Ovary (tissue), 9 donors: ENCODE results near the gene ABHD11. TPM values are rescaled to one million over a fixed set of nuclear protein-coding genes. Genes with fewer than 3 reads are reported as not detected.

ENCODE experiments used
- DNase-seq, 5 donors: peaks; one replicate each; pipeline ENCODE4 v3.0.0-alpha.2; 2019 to 2020
- H3K27ac ChIP-seq, 2 donors: fragments of 200-600 bp; one replicate each; pipeline versions ENCODE4 v1.5.1 to v1.8.0; 2019 to 2022
- H3K27me3 ChIP-seq: fragments of 200-600 bp; one replicate; pipeline ENCODE4 v1.8.0; 2022
- H3K36me3 ChIP-seq: fragments of 200-600 bp; sonication (generic); one replicate; pipeline ENCODE4 v1.5.1; 2019
- H3K4me1 ChIP-seq: one replicate; pipeline ENCODE4 v1.8.1; 2013; ENCODE audit warnings: mild to moderate bottlenecking, moderate library complexity; ENCODE audit not compliant: insufficient read depth
- H3K4me3 ChIP-seq: fragments of 200-600 bp; sonication (generic); one replicate; pipeline ENCODE4 v1.5.1; 2017
- H3K9me3 ChIP-seq, 2 donors: fragments of 200-600 bp in 1 of 2; sonication (generic) in 1 of 2; one replicate each; pipeline versions ENCODE4 v1.5.1 to v1.8.1; 2013 to 2019; ENCODE audit warnings: mild to moderate bottlenecking in 1 of 2, moderate library complexity in 1 of 2
- EP300 ChIP-seq: sonication (generic); formaldehyde crosslinking; IDR thresholded peaks from one replicate; pipeline ENCODE4 v1.6.1; 2017; ENCODE audit warnings: antibody characterized with exemption
- POLR2A ChIP-seq: fragments of 450-650 bp; IDR thresholded peaks from one replicate; pipeline ENCODE4 v1.6.1; 2017; ENCODE audit warnings: antibody characterized with exemption, mild to moderate bottlenecking, moderate library complexity
- WGBS, 3 donors: extraction: QIAGEN DNeasy Blood & Tissue Kit in 1 of 3; methylation state at CpG; one replicate each; pipeline versions ENCODE4 v1.1.5 to v1.1.7; 2013 to 2017; 5-methylcytosine and 5-hydroxymethylcytosine counted together
- intact Hi-C, 4 donors: fragments of 100-400 bp; cut with DNase I; formaldehyde crosslinking; loops; one replicate each; pipeline versions ENCODE4 v1.11.0 to v1.15.1; 2022 to 2023
- polyA plus RNA-seq, 2 donors: library from polyadenylated mRNA; stranded (reverse); fragments of 200-250 nt in 1 of 2; fragments of 350-450 nt in 1 of 2; fragmentation: Illumina TruSeq in 1 of 2; extraction: RNeasy Lipid Tissue Mini Kit (QIAGEN cat#74804) in 1 of 2; gene quantifications; one replicate each; pipeline ENCODE4 v1.2.3, GENCODE V29; 2013 to 2014
- total RNA-seq, 7 donors: library from RNA; depleted of rRNA in 2 of 7; stranded (reverse); fragments of >200 nt in 2 of 7; fragmentation: NEBNext Ultra II Directional in 3 of 7; extraction: Animal tissue kit (Norgen Biotek cat#: 25700) in 3 of 7; gene quantifications; one replicate each; pipeline versions ENCODE4 v1.1.0 to v1.2.4, GENCODE V29; 2016 to 2023
- TF ChIP-seq, protein P1 (sequence below), 3 donors: fragments of 450-650 bp in 2 of 3; fragments of 200-600 bp in 1 of 3; IDR thresholded peaks; one replicate each; pipeline versions ENCODE4 v1.5.1 to v1.8.0; 2016 to 2022; ENCODE audit warnings: antibody characterized with exemption in 3 of 3, mild to moderate bottlenecking in 1 of 3
- donor health status: DM: no; HTN: no; CAD: no; lungs with moderate emphysema.
- donor health status: DM: no; HTN: no; CAD: no.
- donor health status: Bipolar disorder and iron deficiency.
- donor health status: DM: yes; HTN: yes; CAD: no.
- donor health status: DM: no; HTN: no; CAD: no.
- donor health status: DM: yes; HTN: yes; CAD: no.

ABHD11 gene
- total and polyA plus RNA-seq, 9 donors, result 8.0 to 34.6 (median 11.4) TPM

- WGBS, 3 donors, result 87 to 92% (median 88%) methylated on average over 10 of the region's 10 CpGs
- intact Hi-C loops, result no loop called here
- H3K27me3 ChIP-seq, result no peaks in the 10 kb centered on the region
- no peak overlapping the region for H3K27ac ChIP-seq
- TF ChIP-seq POLR2A (no peak), EP300 (no peak)
- TF ChIP-seq, protein P1, sequence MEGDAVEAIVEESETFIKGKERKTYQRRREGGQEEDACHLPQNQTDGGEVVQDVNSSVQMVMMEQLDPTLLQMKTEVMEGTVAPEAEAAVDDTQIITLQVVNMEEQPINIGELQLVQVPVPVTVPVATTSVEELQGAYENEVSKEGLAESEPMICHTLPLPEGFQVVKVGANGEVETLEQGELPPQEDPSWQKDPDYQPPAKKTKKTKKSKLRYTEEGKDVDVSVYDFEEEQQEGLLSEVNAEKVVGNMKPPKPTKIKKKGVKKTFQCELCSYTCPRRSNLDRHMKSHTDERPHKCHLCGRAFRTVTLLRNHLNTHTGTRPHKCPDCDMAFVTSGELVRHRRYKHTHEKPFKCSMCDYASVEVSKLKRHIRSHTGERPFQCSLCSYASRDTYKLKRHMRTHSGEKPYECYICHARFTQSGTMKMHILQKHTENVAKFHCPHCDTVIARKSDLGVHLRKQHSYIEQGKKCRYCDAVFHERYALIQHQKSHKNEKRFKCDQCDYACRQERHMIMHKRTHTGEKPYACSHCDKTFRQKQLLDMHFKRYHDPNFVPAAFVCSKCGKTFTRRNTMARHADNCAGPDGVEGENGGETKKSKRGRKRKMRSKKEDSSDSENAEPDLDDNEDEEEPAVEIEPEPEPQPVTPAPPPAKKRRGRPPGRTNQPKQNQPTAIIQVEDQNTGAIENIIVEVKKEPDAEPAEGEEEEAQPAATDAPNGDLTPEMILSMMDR (IDR thresholded peaks at IDR 0.05), result no peak
- no peak for DNase-seq
- peaks cover 12% of the 10 kb centered on the region for H3K4me1 ChIP-seq
- H3K36me3 ChIP-seq, result no peaks in the 10 kb centered on the region
- H3K9me3 ChIP-seq, result no peaks in the 10 kb centered on the region
- no peak overlapping the region for H3K4me3 ChIP-seq
Measured at GRCh38 chr7:73705551-73705920, 33.1 kb downstream of the ABHD11 start.

DNA sequence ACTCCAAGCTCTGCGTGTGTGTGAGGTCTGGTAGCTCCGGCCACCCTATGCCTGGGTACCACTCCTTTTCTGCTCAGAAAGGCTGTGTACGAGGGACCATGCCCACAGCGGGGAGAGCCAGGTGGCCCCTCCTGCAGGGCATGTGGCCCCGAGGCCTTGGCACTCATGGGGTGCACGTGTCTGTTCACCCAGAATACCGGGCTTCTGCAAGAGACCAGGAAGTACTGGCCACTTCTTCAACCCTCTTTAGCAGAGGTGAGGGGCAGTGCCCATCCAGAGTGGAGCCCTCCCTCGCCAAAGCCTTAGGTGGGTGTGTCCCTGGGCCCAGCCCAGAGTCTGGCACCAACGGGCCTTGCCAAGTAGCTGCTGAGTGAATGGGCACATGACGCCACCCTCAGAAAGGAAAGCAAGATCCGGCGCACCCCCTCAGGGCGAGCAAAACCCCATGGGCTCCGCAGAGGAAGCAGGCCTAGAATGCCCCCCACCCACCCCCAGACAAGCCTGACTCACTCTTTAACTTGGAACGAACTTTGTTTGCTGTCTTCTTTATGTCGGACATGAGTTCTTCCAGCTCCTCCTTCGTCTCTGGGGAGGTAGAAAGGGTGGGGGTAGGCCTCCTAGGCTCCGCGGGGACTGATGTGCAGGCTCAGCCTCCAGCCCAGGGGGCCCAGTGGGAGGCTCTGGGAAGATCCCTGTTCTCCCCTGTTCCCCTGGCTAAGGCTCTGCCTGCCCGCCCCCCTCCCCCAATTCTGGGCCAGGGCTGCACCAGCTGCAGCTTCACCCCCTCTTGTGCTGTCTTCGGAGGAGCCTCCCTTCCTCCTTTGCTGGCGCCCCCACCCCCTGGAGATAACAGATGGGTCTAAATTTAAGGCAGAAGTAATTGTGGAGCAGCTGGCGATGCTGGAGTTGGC lies 33.7 kb downstream of the ABHD11 start:
- H3K27ac ChIP-seq, result peak overlapping the region in 1 of 2 donors; percentile 73
- H3K9me3 ChIP-seq, result no peaks in the 10 kb centered on the region
- TF ChIP-seq EP300, result no peak
- TF ChIP-seq, protein P1 (IDR thresholded peaks at IDR 0.05), result no peak
- WGBS, 3 donors, result 48 to 53% (median 52%) methylated on average over 22 to 23 of the region's 23 CpGs
- no peaks in the 10 kb centered on the region for H3K27me3 ChIP-seq
- peak in 2 of 5 donors; percentile 41 to 55 for DNase-seq
- H3K36me3 ChIP-seq, result no peaks in the 10 kb centered on the region
- intact Hi-C loops, result no loop called here
- no peak overlapping the region for H3K4me3 ChIP-seq
- H3K4me1 ChIP-seq, result peaks cover 12% of the 10 kb centered on the region

GRCh38 chr7:73703757-73704639 lies 34.6 kb downstream of the ABHD11 start:
- WGBS, 3 donors, result 16 to 39% (median 27%) methylated on average over 28 to 45 of the region's 45 CpGs
- Histone ChIP-seq H3K4me1 (peaks cover 12% of the 10 kb centered on the region), H3K36me3 (no peaks in the 10 kb centered on the region), H3K9me3 (no peaks in the 10 kb centered on the region), H3K27ac (peak overlapping the region in 1 of 2 donors; percentile 73), H3K4me3 (peak overlapping the region; percentile 28), H3K27me3 (no peaks in the 10 kb centered on the region)
- peak; percentile 78 to 86 (median 80) for DNase-seq
- TF ChIP-seq POLR2A (no peak), EP300 (no peak)
- TF ChIP-seq, protein P1 (IDR thresholded peaks at IDR 0.05), result no peak
- intact Hi-C loops, result no loop called here

DNA sequence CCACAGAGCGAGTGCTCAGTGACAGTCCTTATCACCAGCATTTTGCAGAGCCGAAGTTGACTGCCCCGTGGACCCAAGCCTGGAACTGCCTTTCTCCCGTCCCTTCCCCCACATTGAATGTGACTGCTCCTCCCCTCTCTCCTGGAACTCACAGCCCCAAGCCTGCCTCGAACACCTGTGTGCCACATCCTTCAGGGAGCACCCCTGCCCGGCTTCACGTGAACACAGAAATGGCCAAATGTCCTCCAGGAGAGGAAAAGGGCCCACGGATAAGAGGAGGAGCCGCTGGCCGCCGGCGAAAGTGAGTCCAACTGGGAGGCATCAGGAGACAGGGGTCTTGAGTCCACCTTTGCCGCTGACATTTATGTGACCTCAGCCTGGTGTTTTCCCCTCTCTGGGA lies 35.4 kb downstream of the ABHD11 start:
- intact Hi-C loops, result no loop called here
- H3K4me1 ChIP-seq, result peaks cover 12% of the 10 kb centered on the region
- H3K4me3 ChIP-seq, result peak overlapping the region; percentile 28
- TF ChIP-seq POLR2A (no peak), EP300 (no peak)
- TF ChIP-seq, protein P1 (IDR thresholded peaks at IDR 0.05), result no peak
- 61 to 71% (median 67%) methylated on average over 13 of the region's 13 CpGs for WGBS, 3 donors
- peak in 1 of 5 donors; percentile 50 for DNase-seq
- H3K36me3 ChIP-seq, result no peaks in the 10 kb centered on the region
- peak overlapping the region in 1 of 2 donors; percentile 64 for H3K27ac ChIP-seq
- H3K27me3 ChIP-seq, result no peaks in the 10 kb centered on the region
- no peaks in the 10 kb centered on the region for H3K9me3 ChIP-seq
